Middle frontal gyrus (tissue), 1 donor: ENCODE measurements around the gene LCT.
"Not testable (repeated sequence)": the region's sequence is repeated elsewhere in the genome, so short reads cannot be mapped to it uniquely, and the experiment has no call there.

Experiments used
- DNase-seq: peaks from one replicate; pipeline ENCODE4 v3.0.0-alpha.2; 2015; ENCODE audit warnings: low spot score; ENCODE audit errors: extremely low spot score

Gene LCT

DNA sequence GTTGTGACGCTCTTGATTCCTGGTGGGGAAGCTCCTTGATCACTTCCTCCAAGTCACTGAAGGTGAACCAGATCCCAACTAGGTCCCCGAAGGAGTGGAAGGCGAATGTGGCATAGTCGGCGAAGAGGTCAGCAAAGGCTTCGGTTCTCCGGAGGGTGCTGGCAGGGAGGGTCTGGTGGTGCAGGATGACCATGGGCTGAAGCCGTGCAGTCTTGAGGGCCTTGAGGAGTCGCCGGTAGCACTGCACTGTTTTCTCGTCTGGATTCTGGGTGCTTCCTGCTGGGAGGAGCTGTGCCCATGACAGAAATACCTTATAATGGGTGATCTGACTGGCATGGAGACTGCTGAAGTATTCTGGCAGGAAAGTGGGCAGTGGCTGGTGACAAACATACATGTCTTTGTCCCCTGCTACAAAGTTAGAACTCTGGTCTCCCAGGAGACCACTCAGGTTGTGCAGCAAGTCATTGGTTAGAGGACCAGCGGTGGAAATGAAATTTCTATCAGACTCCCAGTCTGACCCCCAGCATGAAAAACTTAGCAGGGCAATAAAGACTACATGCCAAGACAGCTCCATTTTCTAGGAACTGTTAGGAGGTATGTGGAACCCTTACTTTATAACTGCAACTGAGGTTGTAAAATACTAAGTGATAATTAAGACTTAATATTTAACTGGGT is at the start of gene LCT:
TSS of gene LCT (minus strand) at position 589 of the 675 bp plus-strand sequence. CDS start at position 574, 15 bp downstream.
- no peak for DNase-seq

DNA sequence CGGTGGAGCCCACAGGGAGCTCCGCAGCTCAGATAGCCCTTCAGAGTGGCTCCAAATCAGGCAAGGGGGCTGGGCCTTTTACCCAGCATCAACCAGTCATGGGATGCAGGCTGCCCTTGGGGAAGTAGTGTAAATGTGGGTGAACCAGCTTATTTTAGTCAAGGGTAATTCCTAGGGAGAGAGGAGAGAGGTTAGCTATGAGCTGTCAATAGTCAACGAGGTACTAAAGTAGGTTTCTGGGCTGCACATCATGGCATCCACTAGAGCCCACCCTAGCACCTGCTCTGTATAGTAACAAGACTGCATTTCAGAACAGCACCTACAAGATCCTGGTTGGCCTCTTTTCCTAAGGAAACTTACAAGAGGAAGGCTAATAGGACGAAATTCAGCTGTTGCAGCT is 48.7 kb upstream of the LCT start:
- DNase-seq: no peak

DNA sequence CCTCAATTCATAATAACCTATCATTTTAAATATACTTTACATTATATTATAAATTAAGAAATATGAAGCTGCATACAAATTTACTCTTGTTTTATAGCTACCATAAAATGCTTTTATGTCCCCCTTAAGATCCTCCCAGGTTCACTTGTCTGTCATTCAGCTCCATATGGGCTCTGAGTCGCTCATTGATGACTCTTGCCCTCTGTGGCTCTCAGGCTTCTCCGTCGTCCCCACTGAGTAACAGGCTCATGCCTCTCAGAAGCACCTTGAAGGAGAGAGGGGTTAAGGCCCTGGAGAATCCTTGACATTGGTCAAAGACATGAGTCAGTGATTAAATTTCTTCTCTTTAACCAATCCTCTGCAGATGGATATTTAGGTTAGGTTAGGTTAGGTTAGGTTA is 45.4 kb upstream of the LCT start:
- DNase-seq: no peak

DNA sequence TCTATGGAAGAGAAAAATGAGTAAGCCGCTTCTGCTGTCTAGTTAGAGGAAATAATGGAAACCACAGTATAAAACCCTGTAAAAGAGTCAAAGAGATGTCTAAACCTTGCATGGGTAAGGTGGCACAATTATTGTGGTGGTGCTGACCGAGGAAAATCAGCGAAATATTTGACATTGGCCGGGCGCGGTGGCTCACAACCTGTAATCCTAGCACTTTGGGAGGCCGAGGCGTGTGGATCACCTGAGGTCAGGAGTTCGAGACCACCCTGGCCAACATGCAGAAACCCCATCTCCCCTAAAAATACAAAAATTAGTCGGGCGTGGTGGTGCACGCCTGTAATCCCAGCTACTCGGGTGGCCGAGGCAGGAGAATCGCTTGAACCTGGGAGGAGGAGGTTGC is 39.8 kb upstream of the LCT start:
- not testable (repeated sequence) for DNase-seq

DNA sequence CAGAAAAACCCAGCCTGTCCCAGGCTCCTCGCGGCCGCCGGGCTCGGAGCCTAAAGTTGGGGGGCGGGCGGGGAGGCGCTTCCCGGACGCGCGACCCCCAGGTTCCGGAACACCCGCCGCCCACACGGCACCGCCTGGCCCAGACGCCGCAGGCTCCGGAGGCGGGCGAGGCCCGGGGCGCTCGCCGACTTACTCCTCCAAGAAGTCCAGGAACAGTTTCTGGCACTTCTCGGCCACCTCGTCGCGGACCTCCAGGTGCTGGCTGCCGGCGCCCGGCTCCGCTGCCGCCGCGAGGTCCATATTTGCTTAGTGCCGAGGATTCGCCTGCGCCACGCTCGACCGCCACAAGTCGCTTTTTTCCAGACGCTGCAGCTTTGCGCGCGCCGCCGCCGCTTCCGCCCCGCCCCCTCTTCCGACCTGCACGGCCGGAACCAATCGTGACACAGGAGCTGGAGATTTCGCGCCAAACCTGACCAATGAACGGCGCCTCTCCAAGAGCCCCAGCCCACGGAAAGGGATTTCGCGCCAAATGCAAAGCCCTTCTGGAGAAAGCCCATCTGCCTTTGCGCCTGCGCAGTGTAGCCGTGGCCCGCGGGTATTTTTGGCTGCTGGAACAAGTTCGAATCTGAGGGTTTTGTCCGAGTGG is 39.2 kb upstream of the LCT start, which contains the start of gene MCM6:
TSS of gene MCM6 (minus strand) at position 378 of the 646 bp plus-strand sequence. CDS start at position 300, 78 bp downstream.
- DNase-seq: peak; percentile 91

DNA sequence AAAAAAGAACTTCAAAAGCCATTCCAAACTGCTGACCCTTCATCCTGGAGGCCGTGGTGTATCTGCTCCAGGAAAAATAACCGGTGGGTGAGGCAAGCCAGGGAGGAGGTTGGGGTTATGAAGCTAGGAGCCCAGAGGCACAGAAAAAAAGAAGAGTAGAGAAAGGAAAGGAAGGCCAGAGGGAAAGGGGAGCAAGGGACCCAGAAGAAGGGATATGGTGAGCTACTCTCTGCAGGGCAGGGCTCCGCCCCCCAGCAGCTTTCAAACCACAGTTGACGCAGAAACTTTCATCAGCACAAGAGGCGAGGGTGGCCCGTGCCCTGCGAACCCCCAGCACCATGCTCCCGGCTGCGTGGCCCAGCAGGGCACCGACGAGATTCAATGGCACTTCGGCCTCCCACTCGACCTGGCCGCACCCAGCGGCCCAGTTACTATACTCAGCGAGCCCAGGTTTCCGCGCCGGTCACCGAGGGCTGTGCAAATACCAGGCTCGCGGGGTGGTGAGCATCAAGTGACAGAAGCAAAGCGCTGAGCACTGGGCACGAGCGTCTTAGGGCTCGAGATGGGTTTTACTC is 38.6 kb upstream of the LCT start:
- no peak for DNase-seq

DNA sequence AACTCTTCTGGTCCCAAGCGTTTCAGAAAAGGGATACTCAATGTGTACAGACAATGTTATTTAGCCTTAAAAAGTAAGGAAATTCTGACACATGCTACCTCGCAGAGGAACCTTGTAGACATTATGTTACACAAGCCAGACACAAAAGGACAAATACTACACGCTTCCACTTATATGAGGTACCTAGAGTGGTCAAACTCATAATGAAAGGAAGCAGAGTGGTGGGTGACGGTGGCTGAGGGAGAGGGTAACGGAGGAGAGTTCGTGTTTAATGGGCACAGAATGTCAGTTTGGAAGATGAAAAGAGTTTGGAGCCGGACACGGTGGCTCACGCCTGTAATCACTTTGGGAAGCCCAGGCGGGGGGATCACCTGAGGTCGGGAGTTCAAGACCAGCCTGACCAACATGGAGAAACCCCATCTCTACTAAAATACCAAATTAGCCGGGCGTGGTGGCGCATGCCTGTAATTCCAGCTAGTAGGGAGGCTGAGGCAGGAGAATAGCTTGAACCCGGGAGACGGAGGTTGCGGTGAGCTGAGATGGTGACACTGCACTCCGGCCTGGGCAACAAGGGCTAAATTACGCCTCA is 37.9 kb upstream of the LCT start:
- no peak for DNase-seq

DNA sequence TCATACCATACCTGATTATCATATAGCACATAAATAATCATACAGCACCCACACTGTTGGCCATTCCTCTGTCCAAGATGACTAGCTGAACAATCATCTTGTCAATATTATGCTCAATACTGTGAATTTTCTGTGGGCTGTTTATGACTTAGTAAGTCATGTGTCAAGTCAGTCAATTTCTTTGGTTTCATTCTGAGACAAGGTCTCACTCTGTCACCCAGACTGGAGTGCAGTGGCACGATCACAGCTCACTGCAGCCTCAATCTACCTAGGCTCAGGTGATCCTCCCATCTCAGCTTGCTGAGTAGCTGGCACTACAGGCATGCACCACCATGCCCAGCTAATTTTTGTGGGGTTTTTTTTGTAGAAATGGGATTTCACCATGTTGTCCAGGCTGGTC is 33.6 kb upstream of the LCT start:
- DNase-seq: no peak

DNA sequence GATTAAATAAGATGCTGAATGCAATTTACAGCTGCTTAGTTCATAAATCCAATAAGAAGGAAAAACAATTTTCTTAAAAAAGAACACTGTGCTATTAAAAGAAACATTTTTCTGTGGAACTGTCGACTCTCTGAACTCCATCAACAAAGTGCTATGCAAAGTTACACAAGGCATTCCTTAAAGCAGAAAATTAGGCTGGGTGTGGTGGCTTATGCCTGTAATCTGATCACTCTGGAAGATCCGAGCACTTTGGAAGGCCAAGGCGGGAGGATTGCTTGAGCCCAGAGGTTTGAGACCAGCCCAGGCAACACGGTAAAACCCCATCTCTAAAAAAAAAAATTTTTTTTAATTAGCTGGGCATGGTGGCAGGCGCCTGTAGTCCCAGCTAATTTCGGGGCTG is 26.2 kb upstream of the LCT start:
- DNase-seq: no peak

DNA sequence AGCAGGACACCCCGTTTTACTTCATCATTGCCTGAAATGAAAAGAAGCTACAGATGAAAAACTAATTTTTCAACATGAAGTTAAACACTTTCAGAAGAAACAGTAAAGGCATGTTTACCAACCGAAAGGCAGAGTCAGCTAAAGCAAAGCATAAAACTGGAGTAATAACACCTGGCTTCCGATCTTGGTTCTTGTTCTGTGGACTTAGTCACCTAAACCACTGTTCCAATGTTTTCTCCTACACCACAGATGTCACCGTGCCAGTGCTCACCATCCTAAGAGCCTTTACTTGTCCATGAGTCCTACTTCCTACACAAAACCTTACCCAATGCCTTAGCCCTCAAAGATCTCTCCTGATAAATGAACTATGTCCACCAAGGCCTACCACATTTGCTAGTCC is 25.7 kb upstream of the LCT start:
- DNase-seq: no peak

DNA sequence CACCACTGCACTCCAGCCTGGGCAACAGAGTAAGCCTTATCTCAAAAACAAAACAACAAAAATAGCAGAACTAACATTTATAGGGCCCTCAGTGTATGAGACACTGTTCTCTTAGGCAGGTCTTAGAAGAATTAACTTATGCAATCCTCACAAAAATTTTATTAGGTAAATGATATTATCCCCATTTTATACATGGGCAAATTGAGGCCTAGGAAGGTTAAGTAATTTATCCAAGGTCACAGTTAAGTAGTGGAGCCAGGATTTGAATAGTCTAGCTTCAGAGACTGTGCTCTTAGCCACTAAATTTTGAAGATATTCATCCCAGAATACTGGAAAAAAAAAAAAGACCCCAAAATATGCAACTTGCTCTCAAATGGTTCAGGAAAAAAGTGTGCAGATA is 16.4 kb upstream of the LCT start:
- no peak for DNase-seq

DNA sequence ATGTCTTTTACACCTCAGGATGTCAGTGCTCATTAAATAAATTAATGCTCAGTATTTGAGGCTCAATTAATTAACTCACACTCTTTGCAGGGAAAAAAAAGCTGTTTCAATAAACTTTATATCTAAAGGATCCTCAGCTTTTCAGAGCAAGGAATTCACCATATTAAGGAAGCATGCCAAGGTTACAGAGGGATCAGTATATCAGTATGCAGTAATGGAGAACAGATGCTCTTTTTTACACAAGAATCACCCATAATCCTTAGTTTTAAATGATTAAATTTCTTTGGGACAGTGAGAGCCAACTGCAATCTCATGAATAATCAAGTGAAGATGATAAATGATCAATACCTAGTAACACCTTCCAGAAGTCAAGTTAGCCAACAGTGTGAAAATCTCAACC is 14.9 kb upstream of the LCT start:
- no peak for DNase-seq

DNA sequence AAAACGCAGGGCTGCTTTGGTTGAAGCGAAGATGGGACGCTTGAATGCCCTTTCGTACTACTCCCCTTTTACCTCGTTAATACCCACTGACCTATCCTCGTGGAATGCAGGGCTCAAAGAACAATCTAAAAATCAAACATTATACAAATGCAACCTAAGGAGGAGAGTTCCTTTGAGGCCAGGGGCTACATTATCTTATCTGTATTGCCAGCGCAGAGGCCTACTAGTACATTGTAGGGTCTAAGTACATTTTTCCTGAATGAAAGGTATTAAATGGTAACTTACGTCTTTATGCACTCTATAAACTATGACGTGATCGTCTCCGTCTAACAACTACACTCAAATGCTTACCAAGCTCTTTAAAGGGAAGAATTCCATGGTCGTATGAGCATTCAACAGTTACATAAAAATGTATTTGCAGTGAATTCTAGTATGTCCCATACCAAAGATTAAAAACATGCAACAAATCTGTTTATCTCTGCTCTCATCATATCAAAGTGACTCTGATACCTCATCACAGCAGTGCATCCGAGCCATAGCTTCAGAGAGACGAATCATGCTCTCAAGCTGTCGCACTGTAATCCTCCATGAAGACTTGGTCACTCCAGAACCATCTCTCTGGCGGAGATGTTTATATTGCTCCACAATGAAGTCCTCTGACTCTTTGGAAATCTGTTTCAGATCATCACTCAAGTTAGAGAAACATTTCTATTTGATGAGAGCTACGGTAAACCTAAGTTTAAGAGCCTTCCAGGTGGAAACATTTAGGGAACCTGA is 14.1 kb upstream of the LCT start:
- no peak for DNase-seq

DNA sequence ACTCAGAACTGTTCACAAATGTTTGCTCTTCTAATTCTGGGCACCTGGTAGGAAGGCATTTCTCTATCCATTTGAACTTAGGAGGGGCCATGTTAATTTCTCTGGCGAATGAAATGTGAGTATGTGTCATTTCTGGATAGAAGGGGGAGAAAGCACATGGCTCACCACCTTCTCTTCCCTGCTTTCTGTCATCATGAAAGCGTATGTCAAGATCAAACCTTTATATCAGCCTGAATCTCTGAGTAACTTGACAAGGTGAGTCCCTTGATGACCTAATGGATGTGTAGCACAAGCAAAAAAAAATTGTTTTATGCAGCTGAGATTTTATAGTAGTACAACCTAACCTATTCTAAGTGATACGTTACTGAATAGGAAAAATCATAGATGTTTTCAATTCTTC is 12.1 kb upstream of the LCT start:
- DNase-seq: no peak

DNA sequence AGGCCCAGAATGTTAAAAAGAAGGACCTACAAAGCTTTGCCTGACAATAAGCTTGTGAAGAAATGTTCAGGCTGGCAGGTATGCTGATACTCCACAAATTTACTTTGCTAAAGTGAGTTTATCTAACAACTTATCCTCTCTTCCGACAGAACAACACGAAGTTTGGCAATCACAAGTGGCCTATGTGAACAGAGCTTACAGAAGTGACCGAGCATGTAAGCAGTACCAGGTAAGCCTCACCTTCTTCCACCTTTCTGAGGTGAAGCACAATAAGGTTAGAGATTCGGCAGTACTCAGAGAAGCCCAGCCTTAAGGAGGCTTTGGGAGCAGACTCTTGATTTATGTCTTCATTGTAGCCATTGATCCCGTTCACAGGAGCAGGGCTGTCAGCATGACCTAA is 9.0 kb upstream of the LCT start:
- no peak for DNase-seq

DNA sequence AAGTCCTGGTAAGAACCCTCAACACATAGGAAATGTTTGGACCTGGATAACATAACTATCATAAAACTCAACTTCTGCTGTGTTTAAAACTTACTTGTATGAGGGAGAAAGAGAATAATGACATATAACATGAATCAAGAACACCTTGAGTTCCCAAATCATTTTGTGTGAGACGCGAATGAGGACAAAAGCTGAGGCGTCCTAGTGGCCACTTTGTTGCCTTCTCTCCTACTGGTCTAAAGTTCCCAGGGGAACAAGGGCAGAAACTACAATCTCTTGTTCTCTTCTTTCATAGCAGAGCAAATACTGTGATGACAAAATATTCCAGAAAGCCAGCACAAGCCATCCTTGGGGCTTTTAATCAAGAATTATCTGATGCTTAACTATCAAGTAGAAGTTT is 8.3 kb upstream of the LCT start:
- DNase-seq: no peak

DNA sequence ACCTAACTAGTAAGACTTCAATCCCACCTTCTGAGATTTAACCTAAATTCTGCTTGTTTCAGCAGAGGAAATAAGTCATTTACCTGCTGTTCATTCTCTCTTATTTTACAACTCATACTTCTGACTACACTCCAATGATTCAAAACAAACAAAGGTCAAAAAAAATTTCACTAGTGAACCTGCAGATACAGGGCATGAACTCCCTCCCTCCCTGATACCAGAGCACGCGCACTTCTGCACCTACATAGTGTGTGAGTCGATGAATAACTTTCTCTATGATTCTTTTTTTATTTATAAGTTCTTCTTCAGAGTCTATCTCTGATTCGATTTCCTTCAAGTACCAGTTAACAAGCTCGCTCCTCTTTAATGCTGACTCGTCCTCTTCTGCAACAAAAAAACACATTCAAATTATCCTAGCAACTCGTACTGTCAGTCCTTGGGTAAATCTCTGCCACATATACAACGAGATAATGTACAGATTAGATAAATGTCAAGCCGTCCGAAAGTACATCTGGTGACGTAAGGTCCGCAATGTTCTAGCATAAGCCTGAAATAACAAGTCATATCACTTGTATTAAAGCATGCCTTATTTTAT is 7.4 kb upstream of the LCT start:
- DNase-seq: no peak

DNA sequence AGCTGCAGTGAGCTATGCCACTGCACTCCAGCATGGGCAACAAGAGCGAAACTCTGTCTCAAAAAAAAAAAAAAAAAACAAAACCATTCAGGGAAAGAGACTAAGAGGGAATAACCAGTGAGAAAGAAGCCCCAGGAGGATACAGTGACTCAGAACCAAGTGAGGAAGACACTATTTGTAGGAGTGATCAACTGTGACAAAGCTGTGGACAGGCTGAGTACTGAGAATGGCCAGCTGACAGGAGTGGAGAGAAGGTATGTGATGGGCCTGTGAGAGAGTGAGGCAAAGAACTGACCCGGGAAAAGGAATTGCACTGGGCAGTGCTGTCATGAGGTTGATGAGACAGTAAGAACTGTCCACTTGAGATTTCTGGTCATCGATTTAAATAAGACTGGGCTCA is 6.7 kb upstream of the LCT start:
- no peak for DNase-seq

DNA sequence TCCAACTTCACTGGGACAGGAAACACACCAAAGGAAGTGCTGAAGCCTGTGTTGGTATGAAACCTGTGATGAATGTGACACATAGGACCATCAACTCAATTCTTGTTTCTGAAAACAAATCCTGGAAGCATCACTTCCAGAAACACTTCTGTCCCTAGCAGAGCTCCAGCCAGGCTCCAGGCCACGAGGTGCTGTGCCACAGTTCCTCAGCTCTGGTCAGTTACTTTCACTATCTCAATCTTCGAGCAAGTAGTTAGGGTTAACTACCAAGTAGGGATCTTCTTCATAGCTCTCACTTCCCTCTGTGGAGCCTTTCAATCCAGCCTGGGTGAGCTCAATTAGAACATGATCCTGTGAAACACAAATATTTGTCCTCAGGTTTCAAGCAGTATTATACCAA is 3.6 kb upstream of the LCT start:
- DNase-seq: no peak

DNA sequence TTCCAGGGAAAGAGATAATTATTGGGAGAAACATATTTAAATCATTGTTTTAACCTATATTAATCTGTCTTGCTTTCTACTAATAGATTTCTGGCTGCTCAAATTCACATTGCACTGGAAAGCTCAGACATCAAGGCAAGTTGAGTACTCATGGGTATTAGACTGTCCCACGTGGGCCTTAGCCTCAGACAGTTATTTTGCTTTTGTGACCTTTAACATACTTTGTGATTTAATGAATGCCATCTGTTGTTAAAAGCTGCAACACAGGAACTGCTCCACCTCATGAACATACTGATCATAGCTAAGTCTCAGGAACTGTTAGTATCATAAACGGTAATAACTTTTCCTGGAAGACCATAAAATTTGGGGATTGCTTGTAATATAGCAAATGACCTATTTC is 2.7 kb upstream of the LCT start:
- DNase-seq: no peak

DNA sequence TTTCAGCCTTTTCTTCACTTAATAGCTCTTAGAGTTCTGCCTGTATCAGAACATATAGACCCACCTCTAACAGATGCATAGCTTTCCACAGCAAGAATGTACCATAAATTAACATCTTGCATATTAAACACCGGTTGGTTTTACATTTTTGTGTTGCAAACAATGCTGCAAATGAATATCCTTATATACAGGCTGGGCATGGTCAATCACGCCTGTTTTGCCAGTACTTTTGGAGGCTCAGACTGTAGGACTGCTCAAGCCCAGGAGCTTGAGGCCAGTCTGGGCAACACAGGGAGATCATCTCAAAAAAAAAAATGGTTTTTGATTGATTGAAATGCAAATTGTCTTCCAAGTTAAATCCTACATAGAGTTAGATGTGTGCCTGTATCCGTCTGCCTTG is 1.5 kb upstream of the LCT start:
- DNase-seq: no peak
